Measurements from ENCODE around the gene UNC119.
A peak's percentile ranks its signal among the peaks of the same experiment; 100 is the strongest.

The UNC119 gene

GRCh38 chr17:28592260-28592659 is 39.8 kb upstream of the UNC119 start:
- TF ChIP-seq CTCF (IDR thresholded peaks at IDR 0.05; ENCODE audit: control extremely low read depth, extremely low read depth, low read depth, missing control alignments), result no peak
- CTCF ChIA-PET, result interaction anchor here (0.6 to 2.4 kb wide), 7 partner anchors 12 to 361 kb away, joined by 3 to 6 read pairs (median 3); partner anchors contain the start of genes ALDOC and PIGS
- no peak for DNase-seq (ENCODE audit: extremely low spot score)
- POLR2A ChIA-PET, result interaction anchor here (1.1 kb wide), 1 partner anchor 17 kb away, joined by 3 read pairs; no protein-coding TSS in a partner anchor

- POLR2A ChIA-PET, result no interaction called here
- no peak for TF ChIP-seq CTCF (IDR thresholded peaks at IDR 0.05; ENCODE audit: control extremely low read depth, extremely low read depth, low read depth, missing control alignments)
- CTCF ChIA-PET, result interaction anchor here (1.2 to 2.8 kb wide), 2 partner anchors 12 to 38 kb away, joined by 3 to 7 read pairs; no protein-coding TSS in a partner anchor
- no peak for DNase-seq (ENCODE audit: extremely low spot score)
Observed at GRCh38 chr17:28585851-28586250, 33.4 kb upstream of the UNC119 start.

- ChIA-PET CTCF (interaction anchor here (0.6 to 2.8 kb wide), 4 partner anchors 13 to 37 kb away, joined by 3 to 7 read pairs (median 5); partner anchors contain the start of gene PIGS), POLR2A (interaction anchor here (1.1 kb wide), 1 partner anchor 8 kb away, joined by 5 read pairs; the partner anchor contains the start of gene ALDOC)
- TF ChIP-seq CTCF (IDR thresholded peaks at IDR 0.05; ENCODE audit: control extremely low read depth, extremely low read depth, low read depth, missing control alignments), result no peak
- DNase-seq (ENCODE audit: extremely low spot score), result no peak
Observed at GRCh38 chr17:28584434-28584833, 32.0 kb upstream of the UNC119 start.

- TF ChIP-seq CTCF (IDR thresholded peaks at IDR 0.05; ENCODE audit: control extremely low read depth, extremely low read depth, low read depth, missing control alignments), result no peak
- no peak for DNase-seq (ENCODE audit: extremely low spot score)
- ChIA-PET CTCF (interaction anchor here (0.7 kb wide), 1 partner anchor 41 kb away, joined by 3 read pairs; no protein-coding TSS in a partner anchor), POLR2A (interaction anchor here (1.0 kb wide), 1 partner anchor 8 kb away, joined by 3 read pairs; no protein-coding TSS in a partner anchor)
Observed at GRCh38 chr17:28582513-28582912, 30.1 kb upstream of the UNC119 start.

GRCh38 chr17:28580959-28581358 is 28.5 kb upstream of the UNC119 start:
- ChIA-PET POLR2A (no interaction called here), CTCF (interaction anchor here (0.9 to 1.6 kb wide), 5 partner anchors 9 to 33 kb away, joined by 3 read pairs; partner anchors contain the start of genes PIGS and RSKR)
- no peak for DNase-seq (ENCODE audit: extremely low spot score)
- no peak for TF ChIP-seq CTCF (IDR thresholded peaks at IDR 0.05; ENCODE audit: control extremely low read depth, extremely low read depth, low read depth, missing control alignments)

GRCh38 chr17:28579526-28579925 is 27.1 kb upstream of the UNC119 start:
- ChIA-PET POLR2A (no interaction called here), CTCF (interaction anchor here (1.1 to 3.0 kb wide), 7 partner anchors 8 to 39 kb away, joined by 3 to 12 read pairs (median 3); partner anchors contain the start of gene PIGS)
- TF ChIP-seq CTCF (IDR thresholded peaks at IDR 0.05; ENCODE audit: control extremely low read depth, extremely low read depth, low read depth, missing control alignments), result no peak
- peak; percentile 48 for DNase-seq (ENCODE audit: extremely low spot score)
